ENCODE data around the gene NKPD1.
A peak's percentile ranks its signal among the peaks of the same experiment; 100 is the strongest.
"Not testable (repeated sequence)": the region's sequence is repeated elsewhere in the genome, so short reads cannot be mapped to it uniquely, and the experiment has no call there.

The NKPD1 gene

GRCh38 chr19:45137179-45137761, 23.5 kb downstream of the NKPD1 start:
- DNase-seq, result no peak

GRCh38 chr19:45136507-45137178, 24.1 kb downstream of the NKPD1 start:
- no peak for DNase-seq

GRCh38 chr19:45135176-45135885, 25.5 kb downstream of the NKPD1 start:
- no peak for DNase-seq

GRCh38 chr19:45133661-45134060, 27.1 kb downstream of the NKPD1 start:
- no peak for DNase-seq

- no peak for DNase-seq
Measured at GRCh38 chr19:45130888-45131615, 29.7 kb downstream of the NKPD1 start.

GRCh38 chr19:45130236-45130635, 30.5 kb downstream of the NKPD1 start:
- no peak for DNase-seq

- no peak for DNase-seq
Measured at GRCh38 chr19:45128806-45129205, 32.0 kb downstream of the NKPD1 start.

GRCh38 chr19:45128146-45128545, 32.6 kb downstream of the NKPD1 start:
- DNase-seq, result no peak

GRCh38 chr19:45126654-45127053, 34.1 kb downstream of the NKPD1 start:
- no peak for DNase-seq

GRCh38 chr19:45125975-45126493, 34.7 kb downstream of the NKPD1 start:
- peak; percentile 82 for DNase-seq

GRCh38 chr19:45125360-45125759, 35.4 kb downstream of the NKPD1 start:
- DNase-seq, result no peak

GRCh38 chr19:45124021-45124420, 36.8 kb downstream of the NKPD1 start:
- DNase-seq, result no peak

- no peak for DNase-seq
Measured at GRCh38 chr19:45123440-45123850, 37.3 kb downstream of the NKPD1 start.

- no peak for DNase-seq
Measured at GRCh38 chr19:45122832-45123231, 38.0 kb downstream of the NKPD1 start.

GRCh38 chr19:45121827-45122345, 38.9 kb downstream of the NKPD1 start:
- DNase-seq, result no peak

- DNase-seq, result no peak
Measured at GRCh38 chr19:45119582-45119981, 41.2 kb downstream of the NKPD1 start.

- not testable (repeated sequence) for DNase-seq
Measured at GRCh38 chr19:45118591-45119355, 42.0 kb downstream of the NKPD1 start.

GRCh38 chr19:45118106-45118505, 42.7 kb downstream of the NKPD1 start:
- no peak for DNase-seq

GRCh38 chr19:45117671-45118070, 43.1 kb downstream of the NKPD1 start:
- peak; percentile 14 for DNase-seq

- DNase-seq, result peak; percentile 85
Measured at GRCh38 chr19:45117167-45117594, 43.6 kb downstream of the NKPD1 start.

GRCh38 chr19:45115809-45116615, 44.8 kb downstream of the NKPD1 start:
- no peak for DNase-seq
